Endothelial cell of umbilical vein (primary cell): Measurements from ENCODE around the gene CELF2. TPM values are rescaled to one million over a fixed set of nuclear protein-coding genes. Genes with fewer than 3 reads are reported as not detected.

Experiments
- BruUV-seq: library from RNA; stranded (reverse); fragments of 400-500 nt; replicated peaks from 2 replicates; lab custom pipeline; 2021; lab: Mats Ljungman, UMichigan
- CTCF ChIA-PET: fragments of 300-600, 350-600 bp; sonication (Branson Sonifier 250); formaldehyde crosslinking; loops from one replicate; lab custom pipeline; 2021; ENCODE audit warnings: antibody characterized with exemption, inconsistent platforms; lab: Charles Lee
- POLR2A ChIA-PET: fragments of 300-600, 350-600 bp; sonication (Branson Sonifier 250); formaldehyde crosslinking; loops from one replicate; lab custom pipeline; 2021; ENCODE audit warnings: antibody characterized with exemption, inconsistent platforms; lab: Charles Lee
- DNase-seq: peaks from one replicate; pipeline ENCODE4 v3.0.0-alpha.2; 2011; ENCODE audit warnings: low read depth, low spot score
- FAIRE-seq: peaks from 2 replicates; lab custom pipeline; 2011; peaks lifted over from hg19 to GRCh38; lab: Jason Lieb, UNC
- H2AFZ ChIP-seq: 2 replicates; pipeline ENCODE4 v1.6.0; 2012; ENCODE audit warnings: low read depth, low read length, control low read depth, inconsistent platforms
- H3K27ac ChIP-seq: 2 replicates; pipeline ENCODE4 v1.5.1; 2011; ENCODE audit warnings: low read depth, mild to moderate bottlenecking, control low read depth, low read length, moderate library complexity; ENCODE audit not compliant: insufficient read depth
- H3K27me3 ChIP-seq, 2 experiments: 2 replicates each; pipeline versions ENCODE4 v1.6.0 to v1.6.1; 2011; ENCODE audit warnings: low read length in 2 of 2, mixed read lengths in 1 of 2; ENCODE audit not compliant: control insufficient read depth in 2 of 2, insufficient read depth in 2 of 2
- H3K36me3 ChIP-seq, 2 experiments: 2 replicates in 1 of 2; 3 replicates in 1 of 2; pipeline ENCODE4 v1.5.1; 2011; ENCODE audit warnings: low read length in 2 of 2, mild to moderate bottlenecking in 1 of 2, moderate library complexity in 1 of 2; ENCODE audit not compliant: control insufficient read depth in 2 of 2, insufficient read depth in 2 of 2; ENCODE audit errors: extremely low read depth in 1 of 2
- H3K4me1 ChIP-seq: 3 replicates; pipeline ENCODE4 v1.5.1; 2011; ENCODE audit warnings: mild to moderate bottlenecking, low read length; ENCODE audit not compliant: control insufficient read depth, insufficient read depth; ENCODE audit errors: extremely low read depth
- H3K4me2 ChIP-seq: 2 replicates; pipeline ENCODE4 v1.6.1; 2011; ENCODE audit warnings: low read length, control low read depth, mixed read lengths; ENCODE audit not compliant: insufficient read depth
- H3K4me3 ChIP-seq, 3 experiments: fragments of 200-600 bp in 1 of 3; sonication (generic), shearing (Covaris generic) in 1 of 3; replicated peaks in 1 of 3; 2 replicates each; pipeline ENCODE4 v1.5.1; 2011 to 2016; ENCODE audit warnings: control low read depth in 3 of 3, low read length in 3 of 3, mild to moderate bottlenecking in 2 of 3, inconsistent platforms in 1 of 3, low read depth in 1 of 3, moderate library complexity in 1 of 3; ENCODE audit not compliant: insufficient read depth in 1 of 3
- H3K79me2 ChIP-seq: 2 replicates; pipeline ENCODE4 v1.6.0; 2012; ENCODE audit warnings: low read length, inconsistent platforms; ENCODE audit not compliant: control insufficient read depth, insufficient read depth
- H3K9ac ChIP-seq: replicated peaks from 2 replicates; pipeline ENCODE3; 2011; ENCODE audit warnings: low read length, control low read depth; ENCODE audit not compliant: insufficient read depth; ENCODE audit errors: extremely low read depth
- H3K9me1 ChIP-seq: replicated peaks from 3 replicates; pipeline ENCODE4 v1.6.0; 2011; ENCODE audit warnings: mild to moderate bottlenecking, low read length; ENCODE audit not compliant: control insufficient read depth, insufficient read depth; ENCODE audit errors: extremely low read depth
- H3K9me3 ChIP-seq: replicated peaks from 2 replicates; pipeline ENCODE4 v1.5.1; 2012; ENCODE audit warnings: low read length, inconsistent platforms; ENCODE audit not compliant: control insufficient read depth, insufficient read depth
- H4K20me1 ChIP-seq: replicated peaks from 2 replicates; pipeline ENCODE3; 2011; ENCODE audit warnings: mild to moderate bottlenecking, low read length; ENCODE audit not compliant: control insufficient read depth, insufficient read depth; ENCODE audit errors: extremely low read depth
- EZH2 ChIP-seq: IDR thresholded peaks from 2 replicates; pipeline ENCODE4 v1.6.1; 2012; ENCODE audit warnings: borderline replicate concordance, low read depth, mild to moderate bottlenecking, moderate library complexity, low read length, inconsistent platforms; ENCODE audit not compliant: severe bottlenecking
- FOS ChIP-seq: IDR thresholded peaks from 2 replicates; pipeline ENCODE4 v1.6.1; 2011; ENCODE audit warnings: mild to moderate bottlenecking, low read length, moderate library complexity, borderline replicate concordance; ENCODE audit not compliant: insufficient read depth
- GATA2 ChIP-seq: IDR thresholded peaks from 2 replicates; pipeline ENCODE4 v1.7.0; 2011; ENCODE audit warnings: low read depth, mild to moderate bottlenecking, moderate library complexity, mixed read lengths, low read length; ENCODE audit not compliant: insufficient read length, insufficient read depth
- JUN ChIP-seq: IDR thresholded peaks from 2 replicates; pipeline ENCODE4 v1.6.1; 2011; ENCODE audit warnings: borderline replicate concordance, low read depth; ENCODE audit not compliant: insufficient read length, insufficient read depth
- MYC ChIP-seq: IDR thresholded peaks from one replicate; pipeline ENCODE4 v1.6.1; 2011; ENCODE audit warnings: mild to moderate bottlenecking, low read depth, low read length
- POLR2A ChIP-seq: IDR thresholded peaks from 2 replicates; pipeline ENCODE4 v1.6.1; 2012; ENCODE audit warnings: low read depth, mild to moderate bottlenecking, control low read depth, low read length
- POLR2AphosphoS5 ChIP-seq: IDR thresholded peaks from 2 replicates; pipeline ENCODE4 v1.6.1; 2012; ENCODE audit warnings: low read depth, mild to moderate bottlenecking, control low read depth, low read length, moderate library complexity; ENCODE audit not compliant: insufficient read depth
- dilution Hi-C: fragments of 300-500 bp; cut with MboI; formaldehyde crosslinking; loops from one replicate; pipeline ENCODE4 v1.15.0; 2019; ENCODE audit warnings: low sequenced_read_pairs; ENCODE audit not compliant: extremely low pct_ligation_motif_present
- intact Hi-C: fragments of 100-400 bp; cut with micrococcal nuclease; formaldehyde crosslinking; loops from one replicate; pipeline ENCODE4 v1.10.0; 2022
- polyA plus RNA-seq, 4 experiments: library from polyadenylated mRNA; depleted of rRNA in 3 of 4; stranded (reverse) in 3 of 4; unstranded in 1 of 4; fragments of >200 nt; gene quantifications; 2 replicates each; pipeline versions ENCODE4 v1.2.1 to v1.2.3, GENCODE V29; 2011 to 2012; ENCODE audit warnings: missing spikeins in 1 of 4
- total RNA-seq: library from RNA; stranded (reverse); gene quantifications from 2 replicates; pipeline ENCODE4 v1.2.3, GENCODE V29; 2021
- TF ChIP-seq, protein P1 (sequence below), 2 donors: IDR thresholded peaks; 1 replicate in 1 of 2; 2 replicates in 1 of 2; pipeline ENCODE4 v1.5.1; 2011; ENCODE audit warnings: low read length in 2 of 2, mild to moderate bottlenecking in 2 of 2, moderate library complexity in 2 of 2, control low read depth in 1 of 2, inconsistent platforms in 1 of 2, low read depth in 1 of 2; ENCODE audit not compliant: insufficient read depth in 1 of 2; ENCODE audit errors: extremely low read depth in 1 of 2
- TF ChIP-seq, protein P2 (sequence below): IDR thresholded peaks from 2 replicates; pipeline ENCODE4 v1.6.1; 2011; ENCODE audit not compliant: insufficient read depth, insufficient read length

The CELF2 gene
- total and polyA plus RNA-seq, 2 donors (not counting 3 experiments of a cell fraction or from before 2014, with no cell fraction given) = 21.6 to 42.6 TPM

- Histone ChIP-seq H3K4me2 (no peak overlapping the region), H3K9me3 (no peaks in the 10 kb centered on the region), H3K9me1 (no peaks in the 10 kb centered on the region), H3K27ac (no peak overlapping the region), H3K79me2 (no peaks in the 10 kb centered on the region), H3K9ac (no peak overlapping the region), H3K4me3 (no peak overlapping the region), H2AFZ (no peak overlapping the region), H3K27me3 (peaks cover 0 to 2% of the 10 kb centered on the region in 2 experiments), H3K36me3 (no peaks in the 10 kb centered on the region), H4K20me1 (no peaks in the 10 kb centered on the region), H3K4me1 (no peaks in the 10 kb centered on the region)
- TF ChIP-seq, protein P1, sequence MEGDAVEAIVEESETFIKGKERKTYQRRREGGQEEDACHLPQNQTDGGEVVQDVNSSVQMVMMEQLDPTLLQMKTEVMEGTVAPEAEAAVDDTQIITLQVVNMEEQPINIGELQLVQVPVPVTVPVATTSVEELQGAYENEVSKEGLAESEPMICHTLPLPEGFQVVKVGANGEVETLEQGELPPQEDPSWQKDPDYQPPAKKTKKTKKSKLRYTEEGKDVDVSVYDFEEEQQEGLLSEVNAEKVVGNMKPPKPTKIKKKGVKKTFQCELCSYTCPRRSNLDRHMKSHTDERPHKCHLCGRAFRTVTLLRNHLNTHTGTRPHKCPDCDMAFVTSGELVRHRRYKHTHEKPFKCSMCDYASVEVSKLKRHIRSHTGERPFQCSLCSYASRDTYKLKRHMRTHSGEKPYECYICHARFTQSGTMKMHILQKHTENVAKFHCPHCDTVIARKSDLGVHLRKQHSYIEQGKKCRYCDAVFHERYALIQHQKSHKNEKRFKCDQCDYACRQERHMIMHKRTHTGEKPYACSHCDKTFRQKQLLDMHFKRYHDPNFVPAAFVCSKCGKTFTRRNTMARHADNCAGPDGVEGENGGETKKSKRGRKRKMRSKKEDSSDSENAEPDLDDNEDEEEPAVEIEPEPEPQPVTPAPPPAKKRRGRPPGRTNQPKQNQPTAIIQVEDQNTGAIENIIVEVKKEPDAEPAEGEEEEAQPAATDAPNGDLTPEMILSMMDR (IDR thresholded peaks at IDR 0.05; ENCODE audit: extremely low read depth in 1 of 2, insufficient read depth in 1 of 2, low read depth in 1 of 2, low read length in 2 of 2) = no peak
- TF ChIP-seq FOS = no peak
- TF ChIP-seq GATA2 = no peak
- no peak for TF ChIP-seq POLR2A
- TF ChIP-seq MYC = no peak
- no peak for TF ChIP-seq POLR2AphosphoS5
- no peak for TF ChIP-seq JUN
- no peak for TF ChIP-seq EZH2
- TF ChIP-seq, protein P2, sequence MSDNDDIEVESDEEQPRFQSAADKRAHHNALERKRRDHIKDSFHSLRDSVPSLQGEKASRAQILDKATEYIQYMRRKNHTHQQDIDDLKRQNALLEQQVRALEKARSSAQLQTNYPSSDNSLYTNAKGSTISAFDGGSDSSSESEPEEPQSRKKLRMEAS = no peak
- no peak for FAIRE-seq
- CTCF ChIA-PET = no interaction called here
- dilution Hi-C loops (no loop called here), intact Hi-C loops (no loop called here)
- DNase-seq = no peak
- POLR2A ChIA-PET = no interaction called here
- no TSS peak for BruUV-seq
These were observed 334.1 kb downstream of the CELF2 start for GRCh38 chr10:11351801-11352200.
